GM12873 (cell line): ENCODE data around the gene DMKN.

Experiments used
- CTCF ChIP-seq: IDR thresholded peaks from 2 replicates; pipeline ENCODE4 v1.5.1; 2012; ENCODE audit warnings: low read depth, mild to moderate bottlenecking, moderate library complexity, low read length, control low read depth; ENCODE audit not compliant: insufficient read depth; ENCODE audit errors: missing control alignments

DMKN gene

DNA sequence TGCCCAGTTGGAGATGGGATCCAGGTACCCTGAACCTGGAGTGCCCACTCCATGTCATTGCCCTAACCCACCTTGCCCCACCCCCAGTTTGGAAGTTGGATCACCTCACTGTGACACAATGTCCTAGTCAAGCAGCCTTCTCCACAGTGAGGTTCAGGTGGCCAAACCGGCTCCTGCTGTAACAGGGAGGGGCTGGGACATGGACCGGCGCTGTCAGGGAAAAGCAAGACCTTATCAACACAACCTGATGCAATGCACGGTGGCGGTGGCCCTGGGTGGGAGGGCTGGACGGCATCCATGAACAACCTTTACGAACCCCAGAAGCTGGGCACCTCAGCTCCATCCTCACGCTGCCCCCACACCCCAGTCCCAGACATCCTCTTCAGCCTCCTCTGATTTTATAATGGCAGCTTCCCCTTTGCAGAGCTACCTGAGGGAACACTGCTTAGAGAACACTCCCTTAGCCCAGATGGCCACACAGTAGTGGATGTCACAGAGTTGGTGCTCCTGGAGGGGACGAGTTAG lies 21.6 kb downstream of the DMKN start:
- TF ChIP-seq CTCF = no peak

GRCh38 chr19:35490364-35490763 lies 23.1 kb downstream of the DMKN start, which contains the start of gene KRTDAP:
KRTDAP (minus strand) TSS chr19:35490464; CDS start chr19:35490442, 22 bp downstream.
- TF ChIP-seq CTCF = no peak

- no peak for TF ChIP-seq CTCF
Observed at GRCh38 chr19:35488677-35489076, 24.8 kb downstream of the DMKN start.

DNA sequence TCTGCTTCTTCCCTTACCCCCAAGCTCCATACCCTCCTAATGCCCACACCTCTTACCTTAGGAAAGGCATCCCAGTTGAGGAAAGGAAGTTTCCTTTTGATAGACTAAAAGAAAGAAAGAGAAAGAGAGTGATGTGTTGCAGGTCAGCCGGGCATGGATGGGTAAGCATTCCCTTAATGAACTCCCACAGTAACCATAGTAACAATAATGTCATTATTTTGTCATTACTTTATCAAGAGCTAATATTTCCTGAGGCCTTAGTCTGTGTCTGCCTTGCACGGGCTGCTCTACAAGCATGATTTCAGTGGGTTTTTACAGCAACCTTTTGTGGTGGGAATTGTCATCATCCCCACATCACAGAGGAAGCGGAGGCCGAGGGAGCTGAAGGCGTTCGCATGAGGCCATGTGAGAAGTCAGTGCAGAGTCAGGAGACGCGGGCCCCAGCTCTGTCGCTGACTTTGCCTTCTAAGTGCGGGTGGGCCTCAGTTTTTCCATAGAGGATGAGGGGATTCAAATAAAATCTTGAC lies 25.7 kb downstream of the DMKN start:
- TF ChIP-seq CTCF = no peak

- no peak for TF ChIP-seq CTCF
Observed at GRCh38 chr19:35486268-35486708, 27.2 kb downstream of the DMKN start.

DNA sequence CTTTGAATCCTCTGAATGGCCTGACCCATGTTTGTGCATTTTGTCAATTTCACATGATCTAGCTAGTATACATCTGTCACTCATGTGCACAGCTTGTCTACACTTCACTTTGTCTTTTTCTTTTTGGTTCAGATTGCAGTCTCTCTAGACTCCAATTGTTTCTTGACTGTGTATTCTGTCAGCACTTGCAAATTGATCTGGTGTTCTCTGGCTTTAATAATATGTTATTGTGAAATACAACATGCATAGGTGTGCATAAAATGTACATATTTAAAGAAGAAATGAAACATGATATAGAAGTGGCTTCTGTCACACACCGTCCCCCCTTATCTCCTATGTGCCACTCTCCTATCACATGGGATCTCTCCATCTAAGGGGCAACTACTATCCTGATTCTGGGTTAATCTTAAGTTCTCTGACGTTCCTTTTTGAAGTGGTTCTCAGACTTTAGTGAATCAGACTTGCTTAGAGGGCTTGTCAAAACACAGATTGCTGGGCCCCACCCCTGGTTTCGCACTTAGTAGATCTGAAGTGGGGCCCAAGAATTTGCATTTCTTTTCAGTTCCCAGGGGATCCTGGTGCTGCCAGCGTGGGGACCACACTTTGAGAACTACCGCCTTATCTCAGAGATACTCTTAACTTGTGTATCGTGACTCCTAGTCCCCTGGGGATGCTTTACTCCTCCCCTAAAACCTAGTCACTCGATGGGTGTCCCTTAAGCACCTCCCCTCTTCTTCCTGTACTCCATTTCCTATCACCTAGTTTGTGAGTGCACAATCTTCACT lies 29.0 kb downstream of the DMKN start:
- TF ChIP-seq CTCF = no peak

- TF ChIP-seq CTCF = no peak
Observed at GRCh38 chr19:35483089-35483488, 30.4 kb downstream of the DMKN start.
